Measurements from ENCODE around the gene FAM180B. TPM values are rescaled to one million over a fixed set of nuclear protein-coding genes. Genes with fewer than 3 reads are reported as not detected.

FAM180B gene
- polyA plus RNA-seq, 1 donor from 2014 or later = not detected

GRCh38 chr11:47592970-47593369 lies 6.5 kb downstream of the FAM180B start:
- Histone ChIP-seq H3K27ac (ENCODE audit: low read length) (no peak overlapping the region), H3K36me3 (ENCODE audit: insufficient read depth, low read length) (no peaks in the 10 kb centered on the region), H3K4me2 (ENCODE audit: low read length) (peak overlapping the region; percentile 68), H3K9me2 (ENCODE audit: insufficient read depth, low read length) (no peaks in the 10 kb centered on the region), H3K79me2 (replicated peaks; ENCODE audit: insufficient read depth, low read length) (no peaks in the 10 kb centered on the region), H3F3A (ENCODE audit: insufficient read depth, low read length, poor library complexity, severe bottlenecking) (no peaks in the 10 kb centered on the region), H3K9ac (ENCODE audit: low read length) (peak overlapping the region; percentile 80), H2AFZ (ENCODE audit: low read depth, low read length) (no peak overlapping the region), H3K9me3 (ENCODE audit: low read length) (no peaks in the 10 kb centered on the region), H4K20me1 (ENCODE audit: insufficient read depth) (no peaks in the 10 kb centered on the region), H3K4me3 (ENCODE audit: low read length) (peak overlapping the region; percentile 77), H3K27me3 (ENCODE audit: insufficient read depth, low read depth, low read length) (no peaks in the 10 kb centered on the region)
- TF ChIP-seq CTCF (IDR thresholded peaks at IDR 0.05; ENCODE audit: poor library complexity, severe bottlenecking) (no peak), SMC3 (conservative IDR thresholded peaks at IDR 0.05; ENCODE audit: poor library complexity) (no peak), EP300 (conservative IDR thresholded peaks at IDR 0.05; ENCODE audit: poor library complexity, severe bottlenecking) (no peak), POLR2AphosphoS5 (IDR thresholded peaks at IDR 0.05) (no peak), MXI1 (conservative IDR thresholded peaks at IDR 0.05; ENCODE audit: poor library complexity, severe bottlenecking) (no peak), RAD21 (conservative IDR thresholded peaks at IDR 0.05) (no peak), TAF1 (IDR thresholded peaks at IDR 0.05; ENCODE audit: low read depth) (no peak), EZH2 (IDR thresholded peaks at IDR 0.05; ENCODE audit: borderline replicate concordance, insufficient read depth, low read length, poor library complexity, severe bottlenecking) (no peak)
- TF ChIP-seq, protein P1, sequence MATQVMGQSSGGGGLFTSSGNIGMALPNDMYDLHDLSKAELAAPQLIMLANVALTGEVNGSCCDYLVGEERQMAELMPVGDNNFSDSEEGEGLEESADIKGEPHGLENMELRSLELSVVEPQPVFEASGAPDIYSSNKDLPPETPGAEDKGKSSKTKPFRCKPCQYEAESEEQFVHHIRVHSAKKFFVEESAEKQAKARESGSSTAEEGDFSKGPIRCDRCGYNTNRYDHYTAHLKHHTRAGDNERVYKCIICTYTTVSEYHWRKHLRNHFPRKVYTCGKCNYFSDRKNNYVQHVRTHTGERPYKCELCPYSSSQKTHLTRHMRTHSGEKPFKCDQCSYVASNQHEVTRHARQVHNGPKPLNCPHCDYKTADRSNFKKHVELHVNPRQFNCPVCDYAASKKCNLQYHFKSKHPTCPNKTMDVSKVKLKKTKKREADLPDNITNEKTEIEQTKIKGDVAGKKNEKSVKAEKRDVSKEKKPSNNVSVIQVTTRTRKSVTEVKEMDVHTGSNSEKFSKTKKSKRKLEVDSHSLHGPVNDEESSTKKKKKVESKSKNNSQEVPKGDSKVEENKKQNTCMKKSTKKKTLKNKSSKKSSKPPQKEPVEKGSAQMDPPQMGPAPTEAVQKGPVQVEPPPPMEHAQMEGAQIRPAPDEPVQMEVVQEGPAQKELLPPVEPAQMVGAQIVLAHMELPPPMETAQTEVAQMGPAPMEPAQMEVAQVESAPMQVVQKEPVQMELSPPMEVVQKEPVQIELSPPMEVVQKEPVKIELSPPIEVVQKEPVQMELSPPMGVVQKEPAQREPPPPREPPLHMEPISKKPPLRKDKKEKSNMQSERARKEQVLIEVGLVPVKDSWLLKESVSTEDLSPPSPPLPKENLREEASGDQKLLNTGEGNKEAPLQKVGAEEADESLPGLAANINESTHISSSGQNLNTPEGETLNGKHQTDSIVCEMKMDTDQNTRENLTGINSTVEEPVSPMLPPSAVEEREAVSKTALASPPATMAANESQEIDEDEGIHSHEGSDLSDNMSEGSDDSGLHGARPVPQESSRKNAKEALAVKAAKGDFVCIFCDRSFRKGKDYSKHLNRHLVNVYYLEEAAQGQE (IDR thresholded peaks at IDR 0.05; ENCODE audit: borderline replicate concordance) = no peak

DNA sequence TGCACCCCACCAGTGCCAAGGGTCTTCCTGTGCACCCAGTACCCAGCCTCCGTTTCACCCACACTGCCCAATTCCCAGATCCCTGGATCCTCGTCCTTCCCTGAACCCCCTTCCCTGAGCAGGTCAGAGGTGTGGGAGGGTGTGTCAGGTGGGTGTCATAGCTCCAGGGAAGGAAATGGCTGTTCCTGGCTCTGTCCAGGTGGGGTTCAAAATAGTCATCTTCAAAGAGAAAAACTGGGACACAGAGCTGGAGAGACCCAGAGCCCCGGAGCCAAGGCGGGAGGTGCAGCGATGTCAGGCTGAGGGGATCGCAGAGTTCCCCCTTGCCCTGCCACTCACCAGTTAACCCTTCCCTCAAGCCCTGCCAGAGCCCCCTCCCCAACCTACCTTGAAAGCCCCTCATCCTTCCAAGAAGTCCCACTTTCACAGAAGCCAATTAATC lies 7.0 kb downstream of the FAM180B start:
- H3K27me3 ChIP-seq (ENCODE audit: insufficient read depth, low read depth, low read length) = no peaks in the 10 kb centered on the region
- H3K4me3 ChIP-seq (ENCODE audit: low read length) = peak overlapping the region; percentile 77
- peak overlapping the region; percentile 68 for H3K4me2 ChIP-seq (ENCODE audit: low read length)
- H3K9me3 ChIP-seq (ENCODE audit: low read length) = no peaks in the 10 kb centered on the region
- no peaks in the 10 kb centered on the region for H3K79me2 ChIP-seq (replicated peaks; ENCODE audit: insufficient read depth, low read length)
- no peaks in the 10 kb centered on the region for H4K20me1 ChIP-seq (ENCODE audit: insufficient read depth)
- TF ChIP-seq EP300 (conservative IDR thresholded peaks at IDR 0.05; ENCODE audit: poor library complexity, severe bottlenecking) (no peak), POLR2AphosphoS5 (IDR thresholded peaks at IDR 0.05) (no peak), SMC3 (conservative IDR thresholded peaks at IDR 0.05; ENCODE audit: poor library complexity) (no peak), MXI1 (conservative IDR thresholded peaks at IDR 0.05; ENCODE audit: poor library complexity, severe bottlenecking) (no peak), EZH2 (IDR thresholded peaks at IDR 0.05; ENCODE audit: borderline replicate concordance, insufficient read depth, low read length, poor library complexity, severe bottlenecking) (no peak), RAD21 (conservative IDR thresholded peaks at IDR 0.05) (no peak), CTCF (IDR thresholded peaks at IDR 0.05; ENCODE audit: poor library complexity, severe bottlenecking) (no peak), TAF1 (IDR thresholded peaks at IDR 0.05; ENCODE audit: low read depth) (no peak)
- TF ChIP-seq, protein P1 (IDR thresholded peaks at IDR 0.05; ENCODE audit: borderline replicate concordance) = no peak
- H2AFZ ChIP-seq (ENCODE audit: low read depth, low read length) = peak overlapping the region; percentile 74
- no peaks in the 10 kb centered on the region for H3F3A ChIP-seq (ENCODE audit: insufficient read depth, low read length, poor library complexity, severe bottlenecking)
- peak overlapping the region; percentile 80 for H3K9ac ChIP-seq (ENCODE audit: low read length)
- no peaks in the 10 kb centered on the region for H3K36me3 ChIP-seq (ENCODE audit: insufficient read depth, low read length)
- H3K27ac ChIP-seq (ENCODE audit: low read length) = no peak overlapping the region
- no peaks in the 10 kb centered on the region for H3K9me2 ChIP-seq (ENCODE audit: insufficient read depth, low read length)
